Panc1 (cell line): ENCODE results near the gene DNM3.

Experiments used
- POLR2AphosphoS5 ChIP-seq: IDR thresholded peaks from 2 replicates; pipeline ENCODE4 v1.6.1; 2012; ENCODE audit warnings: mild to moderate bottlenecking, low read depth, low read length, moderate library complexity
- SIN3A ChIP-seq: IDR thresholded peaks from 2 replicates; pipeline ENCODE4 v1.6.1; 2012; ENCODE audit warnings: low read depth, mild to moderate bottlenecking, low read length, moderate library complexity, borderline replicate concordance; ENCODE audit not compliant: insufficient read depth
- TF ChIP-seq, protein P1 (sequence below): fragments of 450-650 bp; IDR thresholded peaks from 2 replicates; pipeline ENCODE4 v1.5.1; 2017; ENCODE audit warnings: mild to moderate bottlenecking
- TF ChIP-seq, protein P2 (sequence below), 2 experiments: IDR thresholded peaks; 2 replicates each; pipeline ENCODE4 v1.6.1; 2011 to 2012; ENCODE audit warnings: low read depth in 2 of 2, control low read depth in 1 of 2, low read length in 1 of 2, mild to moderate bottlenecking in 1 of 2, moderate library complexity in 1 of 2; ENCODE audit not compliant: insufficient read depth in 1 of 2

DNA sequence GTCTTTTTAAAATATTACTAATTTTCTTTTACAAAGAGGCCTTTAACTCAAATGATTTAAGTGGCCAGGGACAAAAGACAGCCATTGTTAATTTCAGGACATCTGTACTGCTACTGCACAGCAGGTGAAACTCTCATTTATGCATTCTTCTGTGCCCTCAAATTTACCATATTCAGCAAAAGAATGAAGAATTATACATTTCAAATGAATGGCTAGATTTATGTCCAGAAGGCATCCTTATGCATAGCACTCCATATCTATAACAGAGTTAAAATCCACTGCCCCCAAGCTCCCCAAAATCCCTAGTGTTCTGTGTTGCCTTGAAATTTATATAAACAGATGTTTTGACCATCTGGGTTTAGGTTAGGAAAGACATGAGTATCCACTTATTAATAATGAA, 202.6 kb downstream of the DNM3 start:
- TF ChIP-seq POLR2AphosphoS5 (no peak), SIN3A (no peak)
- TF ChIP-seq, protein P1, sequence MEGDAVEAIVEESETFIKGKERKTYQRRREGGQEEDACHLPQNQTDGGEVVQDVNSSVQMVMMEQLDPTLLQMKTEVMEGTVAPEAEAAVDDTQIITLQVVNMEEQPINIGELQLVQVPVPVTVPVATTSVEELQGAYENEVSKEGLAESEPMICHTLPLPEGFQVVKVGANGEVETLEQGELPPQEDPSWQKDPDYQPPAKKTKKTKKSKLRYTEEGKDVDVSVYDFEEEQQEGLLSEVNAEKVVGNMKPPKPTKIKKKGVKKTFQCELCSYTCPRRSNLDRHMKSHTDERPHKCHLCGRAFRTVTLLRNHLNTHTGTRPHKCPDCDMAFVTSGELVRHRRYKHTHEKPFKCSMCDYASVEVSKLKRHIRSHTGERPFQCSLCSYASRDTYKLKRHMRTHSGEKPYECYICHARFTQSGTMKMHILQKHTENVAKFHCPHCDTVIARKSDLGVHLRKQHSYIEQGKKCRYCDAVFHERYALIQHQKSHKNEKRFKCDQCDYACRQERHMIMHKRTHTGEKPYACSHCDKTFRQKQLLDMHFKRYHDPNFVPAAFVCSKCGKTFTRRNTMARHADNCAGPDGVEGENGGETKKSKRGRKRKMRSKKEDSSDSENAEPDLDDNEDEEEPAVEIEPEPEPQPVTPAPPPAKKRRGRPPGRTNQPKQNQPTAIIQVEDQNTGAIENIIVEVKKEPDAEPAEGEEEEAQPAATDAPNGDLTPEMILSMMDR = no peak
- TF ChIP-seq, protein P2, sequence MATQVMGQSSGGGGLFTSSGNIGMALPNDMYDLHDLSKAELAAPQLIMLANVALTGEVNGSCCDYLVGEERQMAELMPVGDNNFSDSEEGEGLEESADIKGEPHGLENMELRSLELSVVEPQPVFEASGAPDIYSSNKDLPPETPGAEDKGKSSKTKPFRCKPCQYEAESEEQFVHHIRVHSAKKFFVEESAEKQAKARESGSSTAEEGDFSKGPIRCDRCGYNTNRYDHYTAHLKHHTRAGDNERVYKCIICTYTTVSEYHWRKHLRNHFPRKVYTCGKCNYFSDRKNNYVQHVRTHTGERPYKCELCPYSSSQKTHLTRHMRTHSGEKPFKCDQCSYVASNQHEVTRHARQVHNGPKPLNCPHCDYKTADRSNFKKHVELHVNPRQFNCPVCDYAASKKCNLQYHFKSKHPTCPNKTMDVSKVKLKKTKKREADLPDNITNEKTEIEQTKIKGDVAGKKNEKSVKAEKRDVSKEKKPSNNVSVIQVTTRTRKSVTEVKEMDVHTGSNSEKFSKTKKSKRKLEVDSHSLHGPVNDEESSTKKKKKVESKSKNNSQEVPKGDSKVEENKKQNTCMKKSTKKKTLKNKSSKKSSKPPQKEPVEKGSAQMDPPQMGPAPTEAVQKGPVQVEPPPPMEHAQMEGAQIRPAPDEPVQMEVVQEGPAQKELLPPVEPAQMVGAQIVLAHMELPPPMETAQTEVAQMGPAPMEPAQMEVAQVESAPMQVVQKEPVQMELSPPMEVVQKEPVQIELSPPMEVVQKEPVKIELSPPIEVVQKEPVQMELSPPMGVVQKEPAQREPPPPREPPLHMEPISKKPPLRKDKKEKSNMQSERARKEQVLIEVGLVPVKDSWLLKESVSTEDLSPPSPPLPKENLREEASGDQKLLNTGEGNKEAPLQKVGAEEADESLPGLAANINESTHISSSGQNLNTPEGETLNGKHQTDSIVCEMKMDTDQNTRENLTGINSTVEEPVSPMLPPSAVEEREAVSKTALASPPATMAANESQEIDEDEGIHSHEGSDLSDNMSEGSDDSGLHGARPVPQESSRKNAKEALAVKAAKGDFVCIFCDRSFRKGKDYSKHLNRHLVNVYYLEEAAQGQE (IDR thresholded peaks at IDR 0.05; ENCODE audit: insufficient read depth in 1 of 2, low read depth in 2 of 2, low read length in 1 of 2) = no peak
